IMR-90 (cell line): ENCODE measurements around the gene PITPNM3. TPM values are rescaled to one million over a fixed set of nuclear protein-coding genes. Genes with fewer than 3 reads are reported as not detected.
A peak's percentile ranks its signal among the peaks of the same experiment; 100 is the strongest.

Experiments used
- ATAC-seq: fragments of 200-7000 bp; cut with Tn5 transposase; 2 replicates; pipeline ENCODE4 v1.9.1; 2020; ENCODE audit warnings: low read depth, mild to moderate bottlenecking, moderate library complexity
- BruUV-seq: library from RNA; stranded (reverse); fragments of 400-500 nt; replicated peaks from 2 replicates; lab custom pipeline; 2021; lab: Mats Ljungman, UMichigan
- CTCF ChIA-PET: fragments of 300-600 bp; formaldehyde crosslinking; extraction: SDS; loops from one replicate; lab custom pipeline; 2021; ENCODE audit warnings: antibody characterized with exemption; lab: Yijun Ruan, JAX
- POLR2A ChIA-PET: fragments of 300-600 bp; sonication (Branson Sonifier 250); formaldehyde crosslinking; loops from one replicate; lab custom pipeline; 2022; ENCODE audit warnings: antibody characterized with exemption; ENCODE audit not compliant: unreplicated experiment; lab: Charles Lee
- DNase-seq: peaks from one replicate; pipeline ENCODE4 v3.0.0; 2013
- H2AFZ ChIP-seq: replicated peaks from 2 replicates; pipeline ENCODE3; 2013; ENCODE audit warnings: low read length, mild to moderate bottlenecking; ENCODE audit not compliant: poor library complexity
- H2AK5ac ChIP-seq: 2 replicates; pipeline ENCODE4 v1.6.1; 2013; ENCODE audit warnings: low read depth, low read length, inconsistent platforms
- H2AK9ac ChIP-seq: replicated peaks from 2 replicates; pipeline ENCODE3; 2013; ENCODE audit warnings: mild to moderate bottlenecking, low read depth, low read length, moderate library complexity; ENCODE audit not compliant: poor library complexity
- H2BK120ac ChIP-seq: 2 replicates; pipeline ENCODE4 v1.6.1; 2013; ENCODE audit warnings: low read depth, low read length, inconsistent platforms
- H2BK15ac ChIP-seq: 3 replicates; pipeline ENCODE4 v1.6.1; 2013; ENCODE audit warnings: low read depth, low read length, inconsistent platforms
- H2BK20ac ChIP-seq: 2 replicates; pipeline ENCODE4 v1.6.1; 2013; ENCODE audit warnings: low read depth, mild to moderate bottlenecking, inconsistent platforms, low read length, moderate library complexity
- H2BK5ac ChIP-seq: 2 replicates; pipeline ENCODE4 v1.6.1; 2013; ENCODE audit warnings: mild to moderate bottlenecking, low read depth, low read length, inconsistent platforms; ENCODE audit not compliant: poor library complexity, severe bottlenecking
- H3K14ac ChIP-seq: replicated peaks from 2 replicates; pipeline ENCODE4 v1.6.1; 2013; ENCODE audit warnings: low read depth, low read length, inconsistent platforms
- H3K18ac ChIP-seq: 2 replicates; pipeline ENCODE4 v1.6.1; 2013; ENCODE audit warnings: low read depth, low read length, control low read depth
- H3K23ac ChIP-seq: 2 replicates; pipeline ENCODE4 v1.6.1; 2013; ENCODE audit warnings: low read depth, low read length, inconsistent platforms
- H3K27ac ChIP-seq: 2 replicates; pipeline ENCODE4 v1.5.1; 2013; ENCODE audit warnings: mild to moderate bottlenecking, control low read depth, low read length; ENCODE audit not compliant: insufficient read depth
- H3K27me3 ChIP-seq: 2 replicates; pipeline ENCODE4 v1.6.1; 2013; ENCODE audit warnings: low read length; ENCODE audit not compliant: control insufficient read depth, insufficient read depth
- H3K36me3 ChIP-seq: 2 replicates; pipeline ENCODE4 v1.6.1; 2013; ENCODE audit warnings: low read length, mixed read lengths; ENCODE audit not compliant: control insufficient read depth, insufficient read depth
- H3K4ac ChIP-seq: 2 replicates; pipeline ENCODE4 v1.6.1; 2013; ENCODE audit warnings: low read depth, low read length, inconsistent platforms
- H3K4me1 ChIP-seq: 2 replicates; pipeline ENCODE4 v1.6.1; 2013; ENCODE audit warnings: low read length, mixed read lengths; ENCODE audit not compliant: control insufficient read depth, insufficient read depth
- H3K4me2 ChIP-seq: 2 replicates; pipeline ENCODE4 v1.6.1; 2013; ENCODE audit warnings: low read depth, mild to moderate bottlenecking, control low read depth, low read length, moderate library complexity
- H3K4me3 ChIP-seq: 2 replicates; pipeline ENCODE4 v1.5.1; 2013; ENCODE audit warnings: low read depth, mild to moderate bottlenecking, control low read depth, low read length, moderate library complexity; ENCODE audit not compliant: insufficient read depth
- H3K56ac ChIP-seq: 2 replicates; pipeline ENCODE4 v1.6.1; 2013; ENCODE audit warnings: low read length, inconsistent platforms; ENCODE audit not compliant: insufficient read depth; ENCODE audit errors: extremely low read depth
- H3K79me1 ChIP-seq, 2 experiments: 2 replicates each; pipeline ENCODE4 v1.6.1; 2013; ENCODE audit warnings: low read length in 2 of 2, inconsistent platforms in 1 of 2, low read depth in 1 of 2
- H3K9ac ChIP-seq: 2 replicates; pipeline ENCODE4 v1.6.1; 2013; ENCODE audit warnings: low read depth, low read length, control low read depth
- H3K9me1 ChIP-seq: 2 replicates; pipeline ENCODE4 v1.6.1; 2013; ENCODE audit warnings: low read length, inconsistent platforms; ENCODE audit not compliant: insufficient read depth
- H3K9me3 ChIP-seq: 2 replicates; pipeline ENCODE4 v1.6.1; 2013; ENCODE audit warnings: low read length; ENCODE audit not compliant: control insufficient read depth, insufficient read depth
- H4K20me1 ChIP-seq: 2 replicates; pipeline ENCODE4 v1.6.1; 2013; ENCODE audit warnings: low read length, inconsistent platforms; ENCODE audit not compliant: insufficient read depth
- H4K5ac ChIP-seq: 2 replicates; pipeline ENCODE4 v1.6.1; 2013; ENCODE audit warnings: mild to moderate bottlenecking, low read depth, low read length, control low read depth
- H4K8ac ChIP-seq, 2 experiments: 2 replicates each; pipeline ENCODE4 v1.6.1; 2013; ENCODE audit warnings: low read depth in 2 of 2, low read length in 2 of 2, control low read depth in 1 of 2, inconsistent platforms in 1 of 2
- H4K91ac ChIP-seq: 2 replicates; pipeline ENCODE4 v1.6.1; 2013; ENCODE audit warnings: low read depth, low read length, inconsistent platforms; ENCODE audit not compliant: insufficient read depth
- BHLHE40 ChIP-seq: fragments of 150-350 bp; IDR thresholded peaks from 2 replicates; pipeline ENCODE4 v1.6.1; 2016; ENCODE audit warnings: mild to moderate bottlenecking, low read depth, low read length
- CEBPB ChIP-seq: IDR thresholded peaks from 2 replicates; pipeline ENCODE4 v1.6.1; 2012; ENCODE audit warnings: low read depth, low read length, improper control_type of control experiment
- CHD1 ChIP-seq: IDR thresholded peaks from 2 replicates; pipeline ENCODE4 v1.6.1; 2012; ENCODE audit warnings: low read depth, low read length, improper control_type of control experiment
- CTCF ChIP-seq: conservative IDR thresholded peaks from 2 replicates; pipeline ENCODE4 v1.5.1; 2012; ENCODE audit warnings: mild to moderate bottlenecking, low read depth, low read length, improper control_type of control experiment
- FOS ChIP-seq: fragments of 150-350 bp; IDR thresholded peaks from 2 replicates; pipeline ENCODE4 v1.6.1; 2016; ENCODE audit warnings: low read depth, low read length
- MAFK ChIP-seq: IDR thresholded peaks from 2 replicates; pipeline ENCODE4 v1.6.1; 2012; ENCODE audit warnings: low read depth, low read length, improper control_type of control experiment
- MAZ ChIP-seq: IDR thresholded peaks from 2 replicates; pipeline ENCODE4 v1.6.1; 2012; ENCODE audit warnings: low read depth, mild to moderate bottlenecking, low read length, improper control_type of control experiment, moderate library complexity, borderline replicate concordance
- MXI1 ChIP-seq: IDR thresholded peaks from 2 replicates; pipeline ENCODE4 v1.6.1; 2012; ENCODE audit warnings: low read depth, mild to moderate bottlenecking, low read length, moderate library complexity, borderline replicate concordance
- NFE2L2 ChIP-seq: fragments of 150-350 bp; IDR thresholded peaks from 2 replicates; pipeline ENCODE4 v1.6.1; 2016; ENCODE audit warnings: low read depth, mild to moderate bottlenecking, low read length
- POLR2A ChIP-seq: IDR thresholded peaks from 2 replicates; pipeline ENCODE4 v1.6.1; 2012; ENCODE audit warnings: mild to moderate bottlenecking, low read depth, low read length
- RAD21 ChIP-seq: IDR thresholded peaks from 2 replicates; pipeline ENCODE4 v1.6.1; 2012; ENCODE audit warnings: low read length, improper control_type of control experiment
- RCOR1 ChIP-seq: IDR thresholded peaks from 2 replicates; pipeline ENCODE4 v1.6.1; 2012; ENCODE audit warnings: mild to moderate bottlenecking, low read length, improper control_type of control experiment; ENCODE audit not compliant: insufficient replicate concordance
- RFX5 ChIP-seq: IDR thresholded peaks from 2 replicates; pipeline ENCODE4 v1.8.0; 2012; ENCODE audit warnings: low read depth, mild to moderate bottlenecking, low read length, moderate library complexity
- SMC3 ChIP-seq: fragments of 150-350 bp; IDR thresholded peaks from 2 replicates; pipeline ENCODE4 v1.6.1; 2016; ENCODE audit warnings: low read depth, mild to moderate bottlenecking, antibody characterized with exemption, low read length, moderate library complexity
- USF2 ChIP-seq: fragments of 150-350 bp; IDR thresholded peaks from 2 replicates; pipeline ENCODE4 v1.6.1; 2017; ENCODE audit warnings: mild to moderate bottlenecking, antibody characterized with exemption, low read length, low read depth
- WGBS, 2 experiments: methylation state at CpG; one replicate each; pipeline versions ENCODE4 v1.1.5 to v1.1.7; 2013; ENCODE audit warnings: missing lambda C conversion rate in 2 of 2; ENCODE audit not compliant: insufficient read length in 1 of 2; ENCODE audit errors: extremely low coverage in 2 of 2; 5-methylcytosine and 5-hydroxymethylcytosine counted together
- dilution Hi-C: fragments of 300-500 bp; cut with HindIII; formaldehyde crosslinking; loops from one replicate; pipeline ENCODE4 v1.14.3; 2018; ENCODE audit warnings: low sequenced_read_pairs; ENCODE audit not compliant: unreplicated experiment
- in situ Hi-C: fragments of 300-500 bp; cut with MboI; formaldehyde crosslinking; loops from 3 replicates; pipeline ENCODE4 v1.14.3; 2019; ENCODE audit warnings: low sequenced_read_pairs, inconsistent platforms, mixed read lengths
- intact Hi-C: fragments of 100-400 bp; cut with micrococcal nuclease; formaldehyde crosslinking; loops from 2 replicates; pipeline ENCODE4 v1.10.0; 2022
- polyA plus RNA-seq, 3 experiments: library from polyadenylated mRNA; depleted of rRNA; stranded (reverse); fragments of >200 nt; gene quantifications; 2 replicates each; pipeline ENCODE4 v1.2.3, GENCODE V29; 2012; ENCODE audit warnings: low replicate concordance in 1 of 3
- total RNA-seq: library from RNA; depleted of rRNA; stranded (reverse); fragments of >200 nt; gene quantifications from 2 replicates; pipeline ENCODE4 v1.2.3, GENCODE V29; 2012

PITPNM3 gene
- total and polyA plus RNA-seq, 2 of the 4 experiments (the other 2 are of a cell fraction): 0.54 to 1.7 TPM

- H3K14ac ChIP-seq: no peak overlapping the region
- no peaks in the 10 kb centered on the region for H3K4me1 ChIP-seq
- H3K27me3 ChIP-seq: peaks cover 10% of the 10 kb centered on the region
- H3K9ac ChIP-seq: no peak overlapping the region
- H4K91ac ChIP-seq: no peak overlapping the region
- no peak overlapping the region for H2BK120ac ChIP-seq
- no peak overlapping the region for H3K27ac ChIP-seq
- no peak overlapping the region for H2BK20ac ChIP-seq
- H3K23ac ChIP-seq: no peak overlapping the region
- no peak overlapping the region for H3K18ac ChIP-seq
- dilution Hi-C loops: no loop called here
- ATAC-seq (peak; percentile 99), DNase-seq (peak; percentile 61)
- no peak overlapping the region for H2BK5ac ChIP-seq
- no peak overlapping the region for H2AFZ ChIP-seq
- no peaks in the 10 kb centered on the region for H3K79me1 ChIP-seq
- no peaks in the 10 kb centered on the region for H4K20me1 ChIP-seq
- H2AK9ac ChIP-seq: no peak overlapping the region
- no TSS peak for BruUV-seq
- H3K4me2 ChIP-seq: no peak overlapping the region
- POLR2A ChIA-PET: no interaction called here
- WGBS, 2 experiments: no CpG with 5 or more reads among the region's 9 CpGs
- TF ChIP-seq MXI1 (no peak), RFX5 (no peak), POLR2A (no peak), USF2 (no peak), RCOR1 (no peak), CHD1 (no peak), CEBPB (no peak), SMC3 (peak; percentile 70), RAD21 (peak; percentile 81), BHLHE40 (no peak), FOS (no peak), MAZ (no peak), NFE2L2 (no peak), CTCF (peak; percentile 78), MAFK (no peak)
- no peak overlapping the region for H2BK15ac ChIP-seq
- H3K36me3 ChIP-seq: no peaks in the 10 kb centered on the region
- CTCF ChIA-PET: interaction anchor here (0.9 to 1.2 kb wide), 3 partner anchors 19 to 848 kb away, joined by 3 to 5 read pairs (median 4); no protein-coding TSS in a partner anchor
- intact Hi-C loops: loop anchor here (1.0 to 10.0 kb wide), 2 partner anchors 844 to 1191 kb away; no protein-coding TSS in a partner anchor
- H4K5ac ChIP-seq: no peak overlapping the region
- no peak overlapping the region for H3K56ac ChIP-seq
- no peaks in the 10 kb centered on the region for H3K9me1 ChIP-seq
- in situ Hi-C loops: loop anchor here (25.0 kb wide), 1 partner anchor 1199 kb away; the partner anchor contains the start of gene SCIMP
- H2AK5ac ChIP-seq: no peak overlapping the region
- H3K4me3 ChIP-seq: no peak overlapping the region
- no peak overlapping the region for H3K4ac ChIP-seq
- H3K9me3 ChIP-seq: peaks cover under 1% of the 10 kb centered on the region; the same call in 1 of the 2 replicates
- no peak overlapping the region for H4K8ac ChIP-seq
These were observed 120.4 kb downstream of the PITPNM3 start for GRCh38 chr17:6435968-6436367.
